ENCODE data around the gene GNPNAT1.

GRCh38 chr14:52793061-52793460 is 1.7 kb upstream of the GNPNAT1 start:
- TF ChIP-seq POLR2AphosphoS5 (IDR thresholded peaks at IDR 0.05; ENCODE audit: borderline replicate concordance, low read depth, low read length) (no peak), EZH2 (IDR thresholded peaks at IDR 0.05) (no peak)

Measured in SK-N-MC (cell line).